ENCODE results near the gene B3GNT3. TPM values are rescaled to one million over a fixed set of nuclear protein-coding genes. Genes with fewer than 3 reads are reported as not detected.

B3GNT3 gene
- total RNA-seq, 4 donors from 2014 or later = 0.33 to 0.84 (median 0.62) TPM

DNA sequence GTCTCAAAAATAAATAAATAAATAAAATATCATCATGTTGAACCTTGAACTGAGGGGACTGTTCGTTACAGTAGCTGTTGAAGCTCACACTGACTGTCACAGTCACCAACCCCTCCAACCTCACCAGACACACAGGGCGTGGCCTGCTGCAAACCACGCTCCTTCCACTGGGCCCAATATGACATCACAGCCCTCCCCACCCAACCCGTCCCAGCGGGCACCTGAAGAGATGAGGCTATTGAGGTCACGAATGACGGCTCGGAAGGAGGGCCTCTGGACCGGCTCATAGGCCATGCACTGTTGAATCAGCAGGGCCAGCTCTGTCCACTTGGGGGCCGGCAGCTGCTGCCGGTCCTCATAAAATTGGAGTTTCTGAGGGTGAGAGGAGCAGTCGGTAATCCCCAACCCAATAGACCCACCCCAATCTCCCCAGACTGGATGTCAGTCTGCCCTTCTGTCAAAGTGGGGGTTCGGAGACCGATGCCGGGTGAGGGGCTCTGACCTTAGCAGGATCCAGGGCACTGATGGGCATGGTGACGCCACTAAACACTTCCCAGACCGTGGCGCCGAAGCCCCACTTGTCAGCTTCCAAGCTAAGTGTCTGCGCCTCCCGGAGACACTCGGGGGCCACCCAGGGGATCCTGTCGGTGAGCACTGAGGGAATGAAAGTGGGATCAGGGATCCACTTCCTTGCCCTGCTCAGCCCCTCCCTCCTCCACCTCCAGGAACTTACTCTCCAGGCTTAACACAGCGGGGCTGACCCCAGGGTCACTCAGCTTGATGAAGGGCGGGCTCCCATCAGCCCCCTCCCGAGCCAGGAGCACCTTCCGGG lies 39.6 kb downstream of the B3GNT3 start:
- WGBS = 88% methylated on average over 14 of the region's 27 CpGs
- Histone ChIP-seq H3K27me3 (peaks cover 0 to 77% (median 22%) of the 10 kb centered on the region in 4 donors), H3K36me3 (peaks cover 0 to 21% (median 0%) of the 10 kb centered on the region in 4 donors), H3K9me3 (no peaks in the 10 kb centered on the region), H3K4me1 (peaks cover 0 to 21% (median 20%) of the 10 kb centered on the region in 4 donors), H3K4me3 (no peak overlapping the region), H3K27ac (replicated peaks in 1 of 4) (no peak overlapping the region)
- no peak for DNase-seq (ENCODE audit: extremely low spot score)
- intact Hi-C loops (cut with DNase I) = no loop called here
- TF ChIP-seq, protein P1, sequence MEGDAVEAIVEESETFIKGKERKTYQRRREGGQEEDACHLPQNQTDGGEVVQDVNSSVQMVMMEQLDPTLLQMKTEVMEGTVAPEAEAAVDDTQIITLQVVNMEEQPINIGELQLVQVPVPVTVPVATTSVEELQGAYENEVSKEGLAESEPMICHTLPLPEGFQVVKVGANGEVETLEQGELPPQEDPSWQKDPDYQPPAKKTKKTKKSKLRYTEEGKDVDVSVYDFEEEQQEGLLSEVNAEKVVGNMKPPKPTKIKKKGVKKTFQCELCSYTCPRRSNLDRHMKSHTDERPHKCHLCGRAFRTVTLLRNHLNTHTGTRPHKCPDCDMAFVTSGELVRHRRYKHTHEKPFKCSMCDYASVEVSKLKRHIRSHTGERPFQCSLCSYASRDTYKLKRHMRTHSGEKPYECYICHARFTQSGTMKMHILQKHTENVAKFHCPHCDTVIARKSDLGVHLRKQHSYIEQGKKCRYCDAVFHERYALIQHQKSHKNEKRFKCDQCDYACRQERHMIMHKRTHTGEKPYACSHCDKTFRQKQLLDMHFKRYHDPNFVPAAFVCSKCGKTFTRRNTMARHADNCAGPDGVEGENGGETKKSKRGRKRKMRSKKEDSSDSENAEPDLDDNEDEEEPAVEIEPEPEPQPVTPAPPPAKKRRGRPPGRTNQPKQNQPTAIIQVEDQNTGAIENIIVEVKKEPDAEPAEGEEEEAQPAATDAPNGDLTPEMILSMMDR (IDR thresholded peaks at IDR 0.05) = no peak
- no peak for TF ChIP-seq POLR2AphosphoS5 (IDR thresholded peaks at IDR 0.05)
- no peak for TF ChIP-seq POLR2A (IDR thresholded peaks at IDR 0.05; ENCODE audit: low read depth)
- TF ChIP-seq EP300 (IDR thresholded peaks at IDR 0.05) = no peak

DNA sequence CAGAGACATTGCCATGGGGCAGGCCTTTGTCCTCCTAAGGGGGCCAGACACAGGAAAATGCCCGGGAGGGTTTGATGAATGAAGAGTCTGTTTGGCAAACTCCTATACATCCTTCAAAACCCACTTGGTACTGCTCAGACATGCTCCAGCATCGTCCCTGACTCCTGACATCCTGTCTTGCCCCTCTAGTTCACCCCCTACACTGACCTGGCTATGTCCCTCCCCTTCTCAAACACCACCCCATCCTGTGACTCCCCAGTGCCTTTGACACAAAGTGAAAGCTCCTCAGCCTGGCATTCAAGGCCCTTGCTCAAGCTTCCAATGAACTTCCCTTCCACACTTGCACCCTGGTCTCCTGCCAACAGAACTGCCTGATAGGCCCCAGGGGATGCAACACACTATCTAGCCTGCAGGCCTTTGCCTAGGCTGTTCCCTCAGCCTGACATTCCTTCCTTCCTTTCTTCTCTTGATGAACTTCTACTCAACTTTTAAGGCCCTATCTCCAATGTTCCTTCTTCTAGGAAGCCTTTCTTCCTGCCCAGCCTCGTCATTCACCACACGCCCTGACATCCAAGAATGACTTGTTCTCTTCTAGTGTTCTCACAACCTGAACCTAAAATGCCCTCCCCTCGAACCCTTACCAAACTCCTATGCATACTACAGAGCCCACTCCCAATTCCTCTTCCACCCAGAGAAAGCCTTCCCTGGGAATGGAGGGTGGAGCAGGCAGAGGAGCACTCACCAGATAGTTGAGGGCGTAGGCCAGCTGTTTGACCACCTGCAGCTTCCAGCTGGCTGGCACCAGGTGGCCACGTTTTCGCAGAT lies 40.5 kb downstream of the B3GNT3 start:
- Histone ChIP-seq H3K27me3 (peaks cover 0 to 76% (median 14%) of the 10 kb centered on the region in 4 donors), H3K4me1 (peaks cover 0 to 13% (median 12%) of the 10 kb centered on the region in 4 donors), H3K4me3 (no peak overlapping the region), H3K9me3 (no peaks in the 10 kb centered on the region), H3K36me3 (peaks cover 0 to 21% (median 0%) of the 10 kb centered on the region in 4 donors), H3K27ac (replicated peaks in 1 of 4) (no peak overlapping the region)
- TF ChIP-seq EP300 (IDR thresholded peaks at IDR 0.05) (no peak), POLR2A (IDR thresholded peaks at IDR 0.05; ENCODE audit: low read depth) (no peak), POLR2AphosphoS5 (IDR thresholded peaks at IDR 0.05) (no peak)
- TF ChIP-seq, protein P1 (IDR thresholded peaks at IDR 0.05) = no peak
- 85% methylated on average over 7 of the region's 8 CpGs for WGBS
- DNase-seq (ENCODE audit: extremely low spot score) = no peak
- intact Hi-C loops (cut with DNase I) = no loop called here

DNA sequence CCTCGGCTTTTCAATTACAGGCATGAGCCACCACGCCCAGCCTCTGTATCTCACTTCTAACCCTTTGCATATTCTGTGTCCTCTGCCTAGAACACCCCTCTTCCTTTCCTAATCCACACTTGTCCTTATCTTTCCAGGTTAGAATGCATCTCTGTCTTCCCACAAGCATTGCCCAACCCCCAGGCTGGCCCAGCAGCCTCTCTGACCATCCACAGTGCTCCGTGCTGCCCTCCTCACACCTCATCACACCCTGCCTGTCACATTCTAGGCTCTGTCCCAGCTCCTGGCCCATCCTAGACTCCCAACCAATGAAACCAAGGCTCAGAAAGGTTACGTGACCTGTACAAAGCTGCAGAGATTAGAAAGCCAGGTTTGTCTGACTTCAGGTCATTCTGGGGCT lies 41.6 kb downstream of the B3GNT3 start:
- H3K36me3 ChIP-seq = peaks cover 0 to 15% (median 2%) of the 10 kb centered on the region in 4 donors
- no peak for DNase-seq (ENCODE audit: extremely low spot score)
- no peak for TF ChIP-seq POLR2A (IDR thresholded peaks at IDR 0.05; ENCODE audit: low read depth)
- TF ChIP-seq, protein P1 (IDR thresholded peaks at IDR 0.05) = no peak
- no peak for TF ChIP-seq POLR2AphosphoS5 (IDR thresholded peaks at IDR 0.05)
- H3K27me3 ChIP-seq = peaks cover 0 to 76% (median 9%) of the 10 kb centered on the region in 4 donors
- no peak overlapping the region for H3K4me3 ChIP-seq
- 69% methylated on average over 4 of the region's 4 CpGs for WGBS
- H3K9me3 ChIP-seq = no peaks in the 10 kb centered on the region
- intact Hi-C loops (cut with DNase I) = no loop called here
- H3K27ac ChIP-seq (replicated peaks in 1 of 4) = no peak overlapping the region
- H3K4me1 ChIP-seq = peaks cover 0 to 9% (median 6%) of the 10 kb centered on the region in 4 donors

DNA sequence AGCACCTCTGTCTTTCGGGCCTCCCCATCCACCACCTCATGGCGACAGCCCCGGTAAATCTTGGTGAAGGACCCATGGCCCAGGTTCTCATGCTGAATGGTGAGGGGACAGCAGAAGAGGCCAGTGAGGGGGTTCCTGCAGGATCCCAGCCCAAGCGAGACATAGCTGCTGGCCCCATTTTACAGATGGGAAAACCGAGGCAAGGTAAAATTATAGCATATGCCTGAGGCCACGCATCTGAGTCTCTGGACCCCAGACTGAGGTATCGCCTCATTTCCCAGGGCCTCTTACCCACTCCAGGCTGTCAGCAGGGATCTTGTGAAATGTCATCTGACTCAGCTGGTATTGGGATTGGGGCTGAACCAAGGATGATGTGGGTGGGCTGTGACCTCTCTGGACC lies 43.0 kb downstream of the B3GNT3 start:
- whole genome bisulfite sequencing = 94% methylated on average over 7 of the region's 7 CpGs
- no peak for DNase-seq (ENCODE audit: extremely low spot score)
- H3K36me3 ChIP-seq = peaks cover 0 to 9% (median 2%) of the 10 kb centered on the region in 4 donors

More for the DNA sequence above, 43.0 kb downstream of the B3GNT3 start:
- intact Hi-C loops (cut with DNase I) = no loop called here
- H3K4me3 ChIP-seq = no peak overlapping the region
- peaks cover 0 to 20% (median 18%) of the 10 kb centered on the region in 4 donors for H3K4me1 ChIP-seq
- H3K27me3 ChIP-seq = peaks cover 0 to 76% (median 3%) of the 10 kb centered on the region in 4 donors
- H3K27ac ChIP-seq (replicated peaks in 1 of 4) = no peak overlapping the region
- H3K9me3 ChIP-seq = no peaks in the 10 kb centered on the region
- no peak for TF ChIP-seq POLR2AphosphoS5 (IDR thresholded peaks at IDR 0.05)
- no peak for TF ChIP-seq EP300 (IDR thresholded peaks at IDR 0.05)
- TF ChIP-seq, protein P1 (IDR thresholded peaks at IDR 0.05) = no peak
- no peak for TF ChIP-seq POLR2A (IDR thresholded peaks at IDR 0.05; ENCODE audit: low read depth)

All from esophagus muscularis mucosa (tissue), 4 donors.